ENCODE measurements around the gene GABBR2. TPM values are rescaled to one million over a fixed set of nuclear protein-coding genes. Genes with fewer than 3 reads are reported as not detected.
"Not testable (repeated sequence)": the region's sequence is repeated elsewhere in the genome, so short reads cannot be mapped to it uniquely, and the experiment has no call there.

GABBR2 gene
- total and polyA plus RNA-seq, 9 of the 15 experiments (the other 6 are each of a cell fraction or from before 2014, with no cell fraction given), result 0.15 to 1.9 (median 0.32) TPM

DNA sequence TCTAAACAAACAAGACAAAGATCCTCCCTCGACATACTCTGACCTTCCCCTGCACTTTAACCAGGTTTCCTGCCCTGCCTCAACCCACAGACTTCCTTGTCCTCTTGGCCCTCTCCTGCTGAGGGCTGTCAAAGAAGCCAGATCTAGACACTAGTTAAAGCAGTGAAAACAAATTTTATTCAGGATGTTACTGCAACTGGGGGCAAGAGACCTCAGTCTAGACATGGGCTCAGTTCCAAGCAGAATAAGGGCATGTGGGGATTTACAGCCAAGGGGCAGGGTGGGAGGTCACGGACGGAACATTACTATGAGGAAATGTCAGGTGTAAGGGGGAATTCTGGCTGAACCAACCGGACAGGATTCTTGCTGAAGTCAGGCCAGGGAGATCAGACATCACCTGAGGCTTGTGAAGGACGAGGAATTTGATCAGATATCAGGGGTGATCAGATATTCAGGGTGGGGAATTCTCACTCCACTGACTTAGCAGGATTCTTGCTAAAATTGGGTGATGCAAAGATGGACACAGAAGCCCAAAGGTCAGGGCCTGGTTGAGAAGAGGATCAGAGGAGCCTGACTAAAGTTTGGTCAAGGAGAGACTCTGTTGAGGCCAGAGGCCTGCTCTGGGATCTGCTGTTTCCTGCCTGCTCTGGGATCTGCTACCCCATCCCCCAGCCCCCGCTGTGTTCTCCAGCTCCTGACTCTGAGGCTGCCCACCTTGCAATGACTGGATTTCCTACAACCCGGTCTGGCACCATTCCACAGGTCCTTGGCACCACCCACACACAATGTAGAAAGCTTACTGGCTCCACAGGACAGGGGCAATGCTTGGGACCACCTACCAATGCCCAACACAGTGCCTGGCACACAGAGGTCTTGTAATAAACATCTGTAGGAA, 21.5 kb downstream of the GABBR2 start:
- ChIA-PET POLR2A (interaction anchor here (2.3 kb wide), 1 partner anchor 13 kb away, joined by 7 read pairs; no protein-coding TSS in a partner anchor), CTCF (ENCODE audit: low intra/inter-chr PET ratio) (no interaction called here)
- peak overlapping the region in 1 of 2 experiments; percentile 58; a peak in 2 of 4 replicates for H3K9ac ChIP-seq (ENCODE audit: insufficient read depth in 1 of 2, low read depth in 2 of 2, low read length in 2 of 2)
- H2AFZ ChIP-seq (ENCODE audit: low read depth, low read length), result no peak overlapping the region
- peaks cover 0 to 4% of the 10 kb centered on the region in 2 experiments; a peak in 2 of 5 replicates for H3K4me1 ChIP-seq (replicated peaks in 1 of 2; ENCODE audit: control insufficient read depth in 2 of 2, insufficient read depth in 2 of 2, low read length in 2 of 2)
- H3K36me3 ChIP-seq (ENCODE audit: control insufficient read depth, insufficient read depth, low read length), result no peaks in the 10 kb centered on the region
- WGBS (ENCODE audit: insufficient coverage, low coverage, missing lambda C conversion rate), result 41% methylated on average over 7 of the region's 7 CpGs
- no TSS peak for BruUV-seq (replicated peaks)
- ATAC-seq, result peak; percentile 28; the same call in 1 of the 3 replicates
- no peaks in the 10 kb centered on the region for H3K9me1 ChIP-seq (ENCODE audit: control insufficient read depth, insufficient read depth, low read length)
- H3K9me3 ChIP-seq (replicated peaks; ENCODE audit: control insufficient read depth, insufficient read depth, low read depth, low read length), result no peaks in the 10 kb centered on the region
- 0 out of 2 replicates have a peak, but pooled peaks cover 4% of the 10 kb centered on the region for H4K20me1 ChIP-seq (replicated peaks; ENCODE audit: control insufficient read depth, insufficient read depth, low read length)
- no peak for FAIRE-seq
- in situ Hi-C loops (cut with MboI) (no loop called here), intact Hi-C loops (cut with micrococcal nuclease) (no loop called here)
- H3K4me3 ChIP-seq, result no peak overlapping the region
- TF ChIP-seq DIDO1 (tag; IDR thresholded peaks at IDR 0.05; ENCODE audit: low read depth) (no peak), TBP (optimal IDR thresholded peaks at IDR 0.05; ENCODE audit: low read depth, low read length) (no peak), ZNF830 (CRISPR knock-in tag; IDR thresholded peaks at IDR 0.05) (no peak)
- TF ChIP-seq, protein P1, sequence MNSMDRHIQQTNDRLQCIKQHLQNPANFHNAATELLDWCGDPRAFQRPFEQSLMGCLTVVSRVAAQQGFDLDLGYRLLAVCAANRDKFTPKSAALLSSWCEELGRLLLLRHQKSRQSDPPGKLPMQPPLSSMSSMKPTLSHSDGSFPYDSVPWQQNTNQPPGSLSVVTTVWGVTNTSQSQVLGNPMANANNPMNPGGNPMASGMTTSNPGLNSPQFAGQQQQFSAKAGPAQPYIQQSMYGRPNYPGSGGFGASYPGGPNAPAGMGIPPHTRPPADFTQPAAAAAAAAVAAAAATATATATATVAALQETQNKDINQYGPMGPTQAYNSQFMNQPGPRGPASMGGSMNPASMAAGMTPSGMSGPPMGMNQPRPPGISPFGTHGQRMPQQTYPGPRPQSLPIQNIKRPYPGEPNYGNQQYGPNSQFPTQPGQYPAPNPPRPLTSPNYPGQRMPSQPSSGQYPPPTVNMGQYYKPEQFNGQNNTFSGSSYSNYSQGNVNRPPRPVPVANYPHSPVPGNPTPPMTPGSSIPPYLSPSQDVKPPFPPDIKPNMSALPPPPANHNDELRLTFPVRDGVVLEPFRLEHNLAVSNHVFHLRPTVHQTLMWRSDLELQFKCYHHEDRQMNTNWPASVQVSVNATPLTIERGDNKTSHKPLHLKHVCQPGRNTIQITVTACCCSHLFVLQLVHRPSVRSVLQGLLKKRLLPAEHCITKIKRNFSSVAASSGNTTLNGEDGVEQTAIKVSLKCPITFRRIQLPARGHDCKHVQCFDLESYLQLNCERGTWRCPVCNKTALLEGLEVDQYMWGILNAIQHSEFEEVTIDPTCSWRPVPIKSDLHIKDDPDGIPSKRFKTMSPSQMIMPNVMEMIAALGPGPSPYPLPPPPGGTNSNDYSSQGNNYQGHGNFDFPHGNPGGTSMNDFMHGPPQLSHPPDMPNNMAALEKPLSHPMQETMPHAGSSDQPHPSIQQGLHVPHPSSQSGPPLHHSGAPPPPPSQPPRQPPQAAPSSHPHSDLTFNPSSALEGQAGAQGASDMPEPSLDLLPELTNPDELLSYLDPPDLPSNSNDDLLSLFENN (IDR thresholded peaks at IDR 0.05; ENCODE audit: low read depth in 2 of 2, low read length in 2 of 2), result no peak
- H3K27me3 ChIP-seq (ENCODE audit: control insufficient read depth in 2 of 2, insufficient read depth in 2 of 2, low read length in 2 of 2), result peaks cover 2 to 16% of the 10 kb centered on the region in 2 experiments; a peak in 3 of 5 replicates
- no peak overlapping the region for H3K27ac ChIP-seq (ENCODE audit: extremely low read depth, low read depth, low read length)
- H3K79me2 ChIP-seq (ENCODE audit: control insufficient read depth, insufficient read depth, low read length), result no peaks in the 10 kb centered on the region
- no peak overlapping the region for H3K4me2 ChIP-seq (ENCODE audit: insufficient read depth, low read length)
- DNase-seq (ENCODE audit: extremely low read depth in 1 of 4, low spot score in 3 of 4), result no peak

DNA sequence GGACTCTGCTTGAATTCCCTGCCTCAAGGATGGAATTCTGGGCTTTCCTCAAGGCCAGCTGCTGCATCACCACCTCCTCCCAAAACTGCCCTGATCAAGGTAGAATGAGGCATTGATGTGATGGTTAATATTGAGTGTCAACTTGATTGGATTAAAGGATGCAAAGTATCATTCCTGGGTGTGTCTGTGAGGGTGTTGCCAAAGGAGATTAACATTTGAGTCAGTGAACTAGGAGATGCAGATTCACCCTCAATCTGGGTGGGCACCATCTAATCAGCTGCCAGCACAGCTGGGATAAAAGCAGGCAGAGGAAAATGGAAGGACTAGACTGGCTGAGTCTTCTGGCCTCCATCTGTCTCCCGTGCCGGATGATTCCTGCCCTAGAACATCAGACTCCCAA, 23.9 kb downstream of the GABBR2 start:
- H3K4me2 ChIP-seq (ENCODE audit: insufficient read depth, low read length); BruUV-seq (replicated peaks); H3K9me3 ChIP-seq (replicated peaks; ENCODE audit: control insufficient read depth, insufficient read depth, low read depth, low read length); intact Hi-C loops (cut with micrococcal nuclease); DNase-seq (ENCODE audit: extremely low read depth in 1 of 4, low spot score in 3 of 4); CTCF ChIA-PET (ENCODE audit: low intra/inter-chr PET ratio); in situ Hi-C loops (cut with MboI); FAIRE-seq; H3K27me3 ChIP-seq (ENCODE audit: control insufficient read depth in 2 of 2, insufficient read depth in 2 of 2, low read length in 2 of 2); H3K9me1 ChIP-seq (ENCODE audit: control insufficient read depth, insufficient read depth, low read length); H3K79me2 ChIP-seq (ENCODE audit: control insufficient read depth, insufficient read depth, low read length); H3K4me1 ChIP-seq (replicated peaks in 1 of 2; ENCODE audit: control insufficient read depth in 2 of 2, insufficient read depth in 2 of 2, low read length in 2 of 2); ATAC-seq; H3K27ac ChIP-seq (ENCODE audit: extremely low read depth, low read depth, low read length); H4K20me1 ChIP-seq (replicated peaks; ENCODE audit: control insufficient read depth, insufficient read depth, low read length); H3K9ac ChIP-seq (ENCODE audit: insufficient read depth in 1 of 2, low read depth in 2 of 2, low read length in 2 of 2); H2AFZ ChIP-seq (ENCODE audit: low read depth, low read length); H3K36me3 ChIP-seq (ENCODE audit: control insufficient read depth, insufficient read depth, low read length); H3K4me3 ChIP-seq: not testable (repeated sequence)
- POLR2A ChIA-PET, result interaction anchor here (1.2 to 2.3 kb wide), 3 partner anchors 15 to 305 kb away, joined by 3 to 7 read pairs (median 3); no protein-coding TSS in a partner anchor
- WGBS (ENCODE audit: insufficient coverage, low coverage, missing lambda C conversion rate), result 21% methylated on average over 2 of the region's 2 CpGs

Data from K562 (cell line).